ENCODE data around the gene FAT2.

DNA sequence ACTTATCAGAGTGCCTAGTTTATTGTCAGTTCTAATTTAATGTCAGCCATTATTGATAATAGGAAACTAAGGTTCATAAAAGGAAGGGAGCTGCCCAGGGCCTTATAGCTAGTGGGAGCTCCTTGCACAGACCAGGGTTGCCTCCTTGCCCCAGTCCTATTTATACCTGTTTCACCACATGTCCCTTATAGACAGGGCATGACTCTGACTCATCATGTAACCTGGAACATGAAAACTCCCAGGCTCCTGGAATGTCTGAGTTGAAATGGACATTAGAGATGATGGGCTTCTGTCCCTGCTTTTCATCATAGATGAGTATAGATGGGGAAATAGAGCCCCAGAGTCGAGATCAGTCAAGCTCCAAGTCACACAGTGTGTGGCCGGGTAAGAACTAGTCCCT is 21.1 kb downstream of the FAT2 start:
- TF ChIP-seq CTCF (conservative IDR thresholded peaks at IDR 0.05), result no peak
- no peak for TF ChIP-seq EZH2 (IDR thresholded peaks at IDR 0.05; ENCODE audit: low read depth)

Data from PC-9 (cell line).